ENCODE data around the gene FCHSD2.

- TF ChIP-seq, protein P1, sequence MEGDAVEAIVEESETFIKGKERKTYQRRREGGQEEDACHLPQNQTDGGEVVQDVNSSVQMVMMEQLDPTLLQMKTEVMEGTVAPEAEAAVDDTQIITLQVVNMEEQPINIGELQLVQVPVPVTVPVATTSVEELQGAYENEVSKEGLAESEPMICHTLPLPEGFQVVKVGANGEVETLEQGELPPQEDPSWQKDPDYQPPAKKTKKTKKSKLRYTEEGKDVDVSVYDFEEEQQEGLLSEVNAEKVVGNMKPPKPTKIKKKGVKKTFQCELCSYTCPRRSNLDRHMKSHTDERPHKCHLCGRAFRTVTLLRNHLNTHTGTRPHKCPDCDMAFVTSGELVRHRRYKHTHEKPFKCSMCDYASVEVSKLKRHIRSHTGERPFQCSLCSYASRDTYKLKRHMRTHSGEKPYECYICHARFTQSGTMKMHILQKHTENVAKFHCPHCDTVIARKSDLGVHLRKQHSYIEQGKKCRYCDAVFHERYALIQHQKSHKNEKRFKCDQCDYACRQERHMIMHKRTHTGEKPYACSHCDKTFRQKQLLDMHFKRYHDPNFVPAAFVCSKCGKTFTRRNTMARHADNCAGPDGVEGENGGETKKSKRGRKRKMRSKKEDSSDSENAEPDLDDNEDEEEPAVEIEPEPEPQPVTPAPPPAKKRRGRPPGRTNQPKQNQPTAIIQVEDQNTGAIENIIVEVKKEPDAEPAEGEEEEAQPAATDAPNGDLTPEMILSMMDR (IDR thresholded peaks at IDR 0.05): no peak
- no peak for TF ChIP-seq EP300 (IDR thresholded peaks at IDR 0.05)
- no peak for TF ChIP-seq POLR2A (IDR thresholded peaks at IDR 0.05)
- no peak for TF ChIP-seq POLR2AphosphoS5 (IDR thresholded peaks at IDR 0.05)
Observed at GRCh38 chr11:72864702-72865655, 277.1 kb downstream of the FCHSD2 start.

Measured in upper lobe of left lung (tissue), 4 donors.